ENCODE data around the gene SNAP29.

The SNAP29 gene

DNA sequence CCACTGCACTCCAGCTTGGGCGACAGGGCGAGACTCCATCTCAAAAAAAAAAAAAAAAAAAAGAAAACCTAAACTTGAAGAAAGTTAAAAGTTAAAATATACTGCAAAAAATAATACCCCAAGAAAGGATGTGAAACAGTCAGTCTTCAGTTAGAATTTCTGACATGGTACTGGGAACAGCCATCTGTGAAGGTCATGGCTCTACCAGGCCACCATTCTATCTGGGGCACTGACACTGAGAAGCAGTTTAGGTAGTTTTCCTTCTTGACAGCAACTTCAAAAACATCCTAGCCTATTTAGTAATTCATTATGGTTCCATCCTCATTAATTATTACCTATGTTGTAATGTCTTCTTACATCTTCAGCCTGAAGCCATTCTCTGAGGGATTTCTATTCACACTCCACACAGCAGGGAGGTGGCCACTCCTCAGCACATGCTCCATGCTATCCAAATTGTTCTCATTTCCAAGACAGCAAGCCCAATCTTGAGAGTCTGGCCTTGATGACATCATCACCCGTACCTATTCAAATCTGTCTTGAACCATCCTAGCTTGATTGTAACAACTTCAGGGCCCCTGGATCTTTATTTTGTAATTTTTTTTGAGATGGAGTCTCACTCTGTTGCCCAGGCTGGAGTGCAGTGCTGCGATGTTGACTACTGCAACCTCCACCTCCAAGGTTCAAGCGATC is 46.7 kb upstream of the SNAP29 start:
- no peaks in the 10 kb centered on the region for H3K36me3 ChIP-seq (ENCODE audit: control insufficient read depth, insufficient read depth, low read length)
- TF ChIP-seq CTCF (IDR thresholded peaks at IDR 0.05) = no peak

DNA sequence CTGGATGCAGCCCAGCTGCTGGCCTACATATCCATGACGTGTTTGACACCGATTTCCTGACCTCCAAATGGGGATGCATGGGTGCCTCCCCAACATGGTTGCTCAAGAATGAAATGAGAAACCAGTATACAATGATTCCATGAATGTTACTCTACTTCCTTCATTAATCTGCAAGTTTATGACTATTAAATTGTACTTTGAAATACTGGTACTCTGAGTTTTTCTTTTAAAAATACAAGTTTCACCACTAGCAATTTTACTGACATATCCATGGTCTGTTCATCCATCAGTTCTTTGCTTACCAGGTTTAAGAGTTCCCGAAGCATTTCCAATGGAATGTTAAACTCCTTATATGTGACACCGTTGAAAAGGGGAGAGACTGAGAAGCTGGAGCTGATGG is 45.8 kb upstream of the SNAP29 start:
- H3K79me2 ChIP-seq = no peaks in the 10 kb centered on the region
- no peaks in the 10 kb centered on the region for H3K36me3 ChIP-seq (ENCODE audit: control insufficient read depth, insufficient read depth, low read length)
- no peak overlapping the region for H3K9ac ChIP-seq
- H3K4me1 ChIP-seq = no peaks in the 10 kb centered on the region
- no peak overlapping the region for H3K27ac ChIP-seq
- H3K4me3 ChIP-seq (ENCODE audit: low read depth, low read length) = no peak overlapping the region
- TF ChIP-seq CTCF (IDR thresholded peaks at IDR 0.05) = no peak
- no peak overlapping the region for H3K4me2 ChIP-seq (ENCODE audit: low read length)
- no peaks in the 10 kb centered on the region for H3K9me3 ChIP-seq (ENCODE audit: control insufficient read depth, low read length)
- no peaks in the 10 kb centered on the region for H3K27me3 ChIP-seq (ENCODE audit: control insufficient read depth, insufficient read depth, low read length)
- H2AFZ ChIP-seq = no peak overlapping the region

More for the DNA sequence above, 46.7 kb upstream of the SNAP29 start:
- H3K79me2 ChIP-seq = no peaks in the 10 kb centered on the region
- no peak overlapping the region for H3K4me3 ChIP-seq (ENCODE audit: low read depth, low read length)
- H3K27ac ChIP-seq = no peak overlapping the region
- no peaks in the 10 kb centered on the region for H3K9me3 ChIP-seq (ENCODE audit: control insufficient read depth, low read length)
- no peak overlapping the region for H3K4me2 ChIP-seq (ENCODE audit: low read length)
- H3K9ac ChIP-seq = no peak overlapping the region
- H2AFZ ChIP-seq = no peak overlapping the region
- no peaks in the 10 kb centered on the region for H3K27me3 ChIP-seq (ENCODE audit: control insufficient read depth, insufficient read depth, low read length)
- no peaks in the 10 kb centered on the region for H3K4me1 ChIP-seq

DNA sequence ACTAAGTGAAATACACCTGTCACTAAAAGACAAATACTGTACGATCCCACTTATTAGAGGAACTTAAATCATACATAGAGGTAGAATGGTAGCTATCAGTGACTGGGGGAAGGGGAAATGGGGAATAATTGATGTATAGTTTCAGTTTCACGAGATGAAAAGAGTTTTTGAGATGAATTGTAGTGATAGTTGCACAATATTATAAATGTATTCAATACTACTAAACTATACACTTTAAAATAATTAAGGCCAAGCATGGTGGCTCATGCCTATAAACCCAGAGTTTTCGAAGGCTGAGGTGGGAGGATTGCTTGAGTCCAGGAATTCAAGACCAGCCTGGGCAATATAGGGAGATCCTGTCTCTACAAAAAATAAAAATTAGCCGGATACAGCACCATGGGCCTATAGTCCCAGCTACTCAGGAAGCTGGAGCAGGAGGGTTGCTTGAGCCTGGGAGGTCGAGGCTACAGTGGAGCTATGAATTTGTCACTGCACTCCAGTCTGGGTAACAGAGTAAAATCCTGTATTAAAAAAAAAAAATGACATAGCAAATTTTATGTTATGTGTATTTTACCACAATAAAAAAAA is 44.5 kb upstream of the SNAP29 start:
- Histone ChIP-seq H3K27ac (no peak overlapping the region), H3K9me3 (ENCODE audit: control insufficient read depth, low read length) (no peaks in the 10 kb centered on the region), H3K36me3 (ENCODE audit: control insufficient read depth, insufficient read depth, low read length) (no peaks in the 10 kb centered on the region), H3K4me2 (ENCODE audit: low read length) (no peak overlapping the region), H3K4me3 (ENCODE audit: low read depth, low read length) (no peak overlapping the region), H3K9ac (no peak overlapping the region), H3K27me3 (ENCODE audit: control insufficient read depth, insufficient read depth, low read length) (no peaks in the 10 kb centered on the region), H2AFZ (no peak overlapping the region), H3K4me1 (no peaks in the 10 kb centered on the region), H3K79me2 (no peaks in the 10 kb centered on the region)
- no peak for TF ChIP-seq CTCF (IDR thresholded peaks at IDR 0.05)

DNA sequence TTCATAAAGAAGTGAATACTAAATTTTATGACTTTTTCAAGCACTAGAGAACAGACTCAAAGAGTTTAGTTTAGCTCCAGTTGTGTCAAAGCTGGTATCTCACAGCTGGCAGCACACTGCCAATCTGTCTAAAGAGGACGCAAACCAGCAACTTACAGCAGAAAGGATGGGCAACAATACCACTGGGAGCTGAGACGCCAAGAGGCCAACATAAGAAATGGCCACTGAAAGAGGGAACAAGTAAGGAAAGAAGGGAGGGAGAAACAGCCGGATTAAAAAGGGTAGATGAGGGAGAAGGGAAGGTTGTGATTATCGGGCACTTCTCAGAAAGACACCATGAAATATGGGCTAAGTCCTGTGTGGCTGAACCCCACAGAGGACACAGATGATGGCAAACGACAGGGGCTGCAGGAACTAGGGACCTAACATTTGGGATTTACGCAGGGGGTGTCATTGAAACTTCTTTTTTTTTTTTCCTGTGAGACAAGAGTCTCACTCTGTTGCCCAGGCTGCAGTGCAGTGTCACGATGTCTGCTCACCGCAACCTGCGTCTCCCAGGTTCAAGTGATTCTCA is 43.2 kb upstream of the SNAP29 start:
- Histone ChIP-seq H3K27me3 (ENCODE audit: control insufficient read depth, insufficient read depth, low read length) (no peaks in the 10 kb centered on the region), H3K9me3 (ENCODE audit: control insufficient read depth, low read length) (no peaks in the 10 kb centered on the region), H3K9ac (no peak overlapping the region), H3K4me2 (ENCODE audit: low read length) (no peak overlapping the region), H3K36me3 (ENCODE audit: control insufficient read depth, insufficient read depth, low read length) (no peaks in the 10 kb centered on the region), H3K4me3 (ENCODE audit: low read depth, low read length) (no peak overlapping the region), H3K79me2 (no peaks in the 10 kb centered on the region), H3K27ac (no peak overlapping the region), H2AFZ (no peak overlapping the region), H3K4me1 (no peaks in the 10 kb centered on the region)
- no peak for TF ChIP-seq CTCF (IDR thresholded peaks at IDR 0.05)

Data from parathyroid adenoma (tissue), 2 donors.